Measurements from ENCODE around the gene DSCAM. TPM values are rescaled to one million over a fixed set of nuclear protein-coding genes. Genes with fewer than 3 reads are reported as not detected.

DSCAM gene
- total RNA-seq, 1 experiment from 2014 or later: not detected

DNA sequence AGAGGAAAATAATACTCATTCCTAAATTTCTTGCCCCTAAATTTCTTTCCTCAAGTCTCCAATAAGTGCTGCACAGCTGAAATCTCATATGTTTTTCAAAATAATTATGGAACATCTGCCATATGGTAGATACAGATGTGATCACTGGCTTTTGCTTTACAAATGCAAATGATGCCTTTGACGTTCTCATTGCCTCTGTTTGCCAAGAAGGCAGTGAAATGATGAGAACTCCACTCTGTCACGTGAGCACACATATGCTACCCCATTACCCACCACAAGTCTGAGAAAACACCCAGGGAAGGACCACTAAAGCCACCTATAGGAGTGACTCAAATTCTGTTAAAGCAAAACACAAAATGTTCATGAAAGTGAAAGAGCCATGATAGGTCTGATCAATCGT is 43.9 kb downstream of the DSCAM start:
- ChIA-PET POLR2A (no interaction called here), CTCF (no interaction called here), RAD21 (ENCODE audit: low non-redundant PET in 1 of 2, low total read pairs in 2 of 2, uncharacterized antibody in 2 of 2, unreplicated experiment in 2 of 2) (no interaction called here)
- DNase-seq (ENCODE audit: low read depth, low spot score): no peak
- no peak for ATAC-seq
- TF ChIP-seq, protein P1, sequence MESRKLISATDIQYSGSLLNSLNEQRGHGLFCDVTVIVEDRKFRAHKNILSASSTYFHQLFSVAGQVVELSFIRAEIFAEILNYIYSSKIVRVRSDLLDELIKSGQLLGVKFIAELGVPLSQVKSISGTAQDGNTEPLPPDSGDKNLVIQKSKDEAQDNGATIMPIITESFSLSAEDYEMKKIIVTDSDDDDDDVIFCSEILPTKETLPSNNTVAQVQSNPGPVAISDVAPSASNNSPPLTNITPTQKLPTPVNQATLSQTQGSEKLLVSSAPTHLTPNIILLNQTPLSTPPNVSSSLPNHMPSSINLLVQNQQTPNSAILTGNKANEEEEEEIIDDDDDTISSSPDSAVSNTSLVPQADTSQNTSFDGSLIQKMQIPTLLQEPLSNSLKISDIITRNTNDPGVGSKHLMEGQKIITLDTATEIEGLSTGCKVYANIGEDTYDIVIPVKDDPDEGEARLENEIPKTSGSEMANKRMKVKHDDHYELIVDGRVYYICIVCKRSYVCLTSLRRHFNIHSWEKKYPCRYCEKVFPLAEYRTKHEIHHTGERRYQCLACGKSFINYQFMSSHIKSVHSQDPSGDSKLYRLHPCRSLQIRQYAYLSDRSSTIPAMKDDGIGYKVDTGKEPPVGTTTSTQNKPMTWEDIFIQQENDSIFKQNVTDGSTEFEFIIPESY (IDR thresholded peaks at IDR 0.05; ENCODE audit: extremely low read depth, insufficient replicate concordance, low read length): no peak
- no peak for TF ChIP-seq JUND (IDR thresholded peaks at IDR 0.05)
- no peak for TF ChIP-seq POLR2AphosphoS5 (IDR thresholded peaks at IDR 0.05; ENCODE audit: low read depth, low read length)
- TF ChIP-seq TCF7L2 (IDR thresholded peaks at IDR 0.05; ENCODE audit: borderline replicate concordance, extremely low read depth, insufficient read depth, insufficient read length): no peak
- TF ChIP-seq ELF1 (IDR thresholded peaks at IDR 0.05; ENCODE audit: borderline replicate concordance, low read depth): no peak
- no peak for TF ChIP-seq YY1 (IDR thresholded peaks at IDR 0.05; ENCODE audit: extremely low read depth, insufficient replicate concordance, low read depth, low read length)
- TF ChIP-seq, protein P2, sequence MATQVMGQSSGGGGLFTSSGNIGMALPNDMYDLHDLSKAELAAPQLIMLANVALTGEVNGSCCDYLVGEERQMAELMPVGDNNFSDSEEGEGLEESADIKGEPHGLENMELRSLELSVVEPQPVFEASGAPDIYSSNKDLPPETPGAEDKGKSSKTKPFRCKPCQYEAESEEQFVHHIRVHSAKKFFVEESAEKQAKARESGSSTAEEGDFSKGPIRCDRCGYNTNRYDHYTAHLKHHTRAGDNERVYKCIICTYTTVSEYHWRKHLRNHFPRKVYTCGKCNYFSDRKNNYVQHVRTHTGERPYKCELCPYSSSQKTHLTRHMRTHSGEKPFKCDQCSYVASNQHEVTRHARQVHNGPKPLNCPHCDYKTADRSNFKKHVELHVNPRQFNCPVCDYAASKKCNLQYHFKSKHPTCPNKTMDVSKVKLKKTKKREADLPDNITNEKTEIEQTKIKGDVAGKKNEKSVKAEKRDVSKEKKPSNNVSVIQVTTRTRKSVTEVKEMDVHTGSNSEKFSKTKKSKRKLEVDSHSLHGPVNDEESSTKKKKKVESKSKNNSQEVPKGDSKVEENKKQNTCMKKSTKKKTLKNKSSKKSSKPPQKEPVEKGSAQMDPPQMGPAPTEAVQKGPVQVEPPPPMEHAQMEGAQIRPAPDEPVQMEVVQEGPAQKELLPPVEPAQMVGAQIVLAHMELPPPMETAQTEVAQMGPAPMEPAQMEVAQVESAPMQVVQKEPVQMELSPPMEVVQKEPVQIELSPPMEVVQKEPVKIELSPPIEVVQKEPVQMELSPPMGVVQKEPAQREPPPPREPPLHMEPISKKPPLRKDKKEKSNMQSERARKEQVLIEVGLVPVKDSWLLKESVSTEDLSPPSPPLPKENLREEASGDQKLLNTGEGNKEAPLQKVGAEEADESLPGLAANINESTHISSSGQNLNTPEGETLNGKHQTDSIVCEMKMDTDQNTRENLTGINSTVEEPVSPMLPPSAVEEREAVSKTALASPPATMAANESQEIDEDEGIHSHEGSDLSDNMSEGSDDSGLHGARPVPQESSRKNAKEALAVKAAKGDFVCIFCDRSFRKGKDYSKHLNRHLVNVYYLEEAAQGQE (IDR thresholded peaks at IDR 0.05; ENCODE audit: low read depth): no peak
- no peak for TF ChIP-seq ZFX (IDR thresholded peaks at IDR 0.05)
- no peak for TF ChIP-seq EGR1 (IDR thresholded peaks at IDR 0.05; ENCODE audit: low read depth)
- TF ChIP-seq, protein P3, sequence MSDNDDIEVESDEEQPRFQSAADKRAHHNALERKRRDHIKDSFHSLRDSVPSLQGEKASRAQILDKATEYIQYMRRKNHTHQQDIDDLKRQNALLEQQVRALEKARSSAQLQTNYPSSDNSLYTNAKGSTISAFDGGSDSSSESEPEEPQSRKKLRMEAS (IDR thresholded peaks at IDR 0.05): no peak
- no peak for TF ChIP-seq ZNF274 (IDR thresholded peaks at IDR 0.05; ENCODE audit: low read depth, low read length)
- TF ChIP-seq, protein P4, sequence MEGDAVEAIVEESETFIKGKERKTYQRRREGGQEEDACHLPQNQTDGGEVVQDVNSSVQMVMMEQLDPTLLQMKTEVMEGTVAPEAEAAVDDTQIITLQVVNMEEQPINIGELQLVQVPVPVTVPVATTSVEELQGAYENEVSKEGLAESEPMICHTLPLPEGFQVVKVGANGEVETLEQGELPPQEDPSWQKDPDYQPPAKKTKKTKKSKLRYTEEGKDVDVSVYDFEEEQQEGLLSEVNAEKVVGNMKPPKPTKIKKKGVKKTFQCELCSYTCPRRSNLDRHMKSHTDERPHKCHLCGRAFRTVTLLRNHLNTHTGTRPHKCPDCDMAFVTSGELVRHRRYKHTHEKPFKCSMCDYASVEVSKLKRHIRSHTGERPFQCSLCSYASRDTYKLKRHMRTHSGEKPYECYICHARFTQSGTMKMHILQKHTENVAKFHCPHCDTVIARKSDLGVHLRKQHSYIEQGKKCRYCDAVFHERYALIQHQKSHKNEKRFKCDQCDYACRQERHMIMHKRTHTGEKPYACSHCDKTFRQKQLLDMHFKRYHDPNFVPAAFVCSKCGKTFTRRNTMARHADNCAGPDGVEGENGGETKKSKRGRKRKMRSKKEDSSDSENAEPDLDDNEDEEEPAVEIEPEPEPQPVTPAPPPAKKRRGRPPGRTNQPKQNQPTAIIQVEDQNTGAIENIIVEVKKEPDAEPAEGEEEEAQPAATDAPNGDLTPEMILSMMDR (IDR thresholded peaks at IDR 0.05 in 2 of 3, conservative IDR thresholded peaks at IDR 0.05 in 1 of 3; ENCODE audit: borderline replicate concordance in 1 of 3, insufficient read depth in 1 of 3, low read depth in 2 of 3, low read length in 2 of 3): no peak
- TF ChIP-seq, protein P5, sequence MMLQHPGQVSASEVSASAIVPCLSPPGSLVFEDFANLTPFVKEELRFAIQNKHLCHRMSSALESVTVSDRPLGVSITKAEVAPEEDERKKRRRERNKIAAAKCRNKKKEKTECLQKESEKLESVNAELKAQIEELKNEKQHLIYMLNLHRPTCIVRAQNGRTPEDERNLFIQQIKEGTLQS (IDR thresholded peaks at IDR 0.05): no peak
- TF ChIP-seq POLR2A (IDR thresholded peaks at IDR 0.05; ENCODE audit: borderline replicate concordance, extremely low read depth, insufficient read depth, insufficient read length): no peak
- no peak for TF ChIP-seq EZH2phosphoT487 (IDR thresholded peaks at IDR 0.05; ENCODE audit: borderline replicate concordance)
- TF ChIP-seq CEBPB (IDR thresholded peaks at IDR 0.05; ENCODE audit: low read depth): no peak
- no peak for TF ChIP-seq SP1 (IDR thresholded peaks at IDR 0.05; ENCODE audit: low read depth)
- no peak for TF ChIP-seq FOSL1 (IDR thresholded peaks at IDR 0.05; ENCODE audit: low read depth)
- TF ChIP-seq RAD21 (IDR thresholded peaks at IDR 0.05; ENCODE audit: low read depth): no peak
- no peak for TF ChIP-seq SIN3A (IDR thresholded peaks at IDR 0.05; ENCODE audit: low read depth)
- H3K9me2 ChIP-seq (ENCODE audit: insufficient read depth): no peaks in the 10 kb centered on the region
- BruUV-seq (replicated peaks): no TSS peak
- H3K9ac ChIP-seq (ENCODE audit: low read length): no peak overlapping the region
- no peaks in the 10 kb centered on the region for H3K4me1 ChIP-seq (ENCODE audit: control insufficient read depth in 1 of 2, insufficient read depth in 2 of 2, low read length in 2 of 2)
- H3K36me3 ChIP-seq (ENCODE audit: control insufficient read depth in 1 of 2, insufficient read depth in 2 of 2, low read length in 2 of 2): no peaks in the 10 kb centered on the region
- H4K20me1 ChIP-seq (ENCODE audit: insufficient read depth): no peaks in the 10 kb centered on the region
- H3K4me3 ChIP-seq (replicated peaks in 1 of 2; ENCODE audit: low read depth in 1 of 2, low read length in 2 of 2): no peak overlapping the region
- H3K9me3 ChIP-seq (ENCODE audit: control insufficient read depth in 1 of 2, insufficient read depth in 1 of 2, low read depth in 1 of 2, low read length in 2 of 2): peaks cover 15 to 37% of the 10 kb centered on the region in 2 experiments; a peak in 2 of 4 replicates
- intact Hi-C loops (cut with micrococcal nuclease): no loop called here
- no peak overlapping the region for H3K4me2 ChIP-seq (ENCODE audit: low read length)
- no peaks in the 10 kb centered on the region for H3K27me3 ChIP-seq (ENCODE audit: insufficient read depth, low read length)
- H2AFZ ChIP-seq (ENCODE audit: low read depth, low read length, poor library complexity, severe bottlenecking): no peak overlapping the region
- H3K79me2 ChIP-seq (ENCODE audit: insufficient read depth, low read length): no peaks in the 10 kb centered on the region
- H3K27ac ChIP-seq (ENCODE audit: low read depth, low read length): no peak overlapping the region

Data from HCT116 (cell line).